GM06990 (cell line): ENCODE data around the gene GOSR1.
"Not testable (repeated sequence)": the region's sequence is repeated elsewhere in the genome, so short reads cannot be mapped to it uniquely, and the experiment has no call there.

ENCODE experiments used
- DNase-seq: peaks from one replicate; pipeline ENCODE4 v3.0.0-alpha.2; 2011; ENCODE audit not compliant: insufficient read length; ENCODE audit errors: extremely low read depth
- H3K27me3 ChIP-seq: replicated peaks from 2 replicates; pipeline ENCODE4 v1.6.0; 2011; ENCODE audit warnings: low read length; ENCODE audit not compliant: control insufficient read depth, insufficient read depth
- H3K36me3 ChIP-seq: 2 replicates; pipeline ENCODE4 v1.5.1; 2011; ENCODE audit warnings: low read length; ENCODE audit not compliant: control insufficient read depth, insufficient read depth
- H3K4me3 ChIP-seq: replicated peaks from 2 replicates; pipeline ENCODE4 v1.5.1; 2011; ENCODE audit warnings: low read depth, mild to moderate bottlenecking, control low read depth, low read length
- CTCF ChIP-seq: IDR thresholded peaks from 2 replicates; pipeline ENCODE4 v1.5.1; 2011; ENCODE audit warnings: low read length, control low read depth, mild to moderate bottlenecking, inconsistent platforms; ENCODE audit not compliant: insufficient read depth, poor library complexity, severe bottlenecking

GOSR1 gene

GRCh38 chr17:30443721-30444120 is 33.5 kb upstream of the GOSR1 start:
- Histone ChIP-seq H3K36me3 (no peaks in the 10 kb centered on the region), H3K4me3 (no peak overlapping the region), H3K27me3 (no peaks in the 10 kb centered on the region)
- DNase-seq: no peak
- TF ChIP-seq CTCF: no peak

DNA sequence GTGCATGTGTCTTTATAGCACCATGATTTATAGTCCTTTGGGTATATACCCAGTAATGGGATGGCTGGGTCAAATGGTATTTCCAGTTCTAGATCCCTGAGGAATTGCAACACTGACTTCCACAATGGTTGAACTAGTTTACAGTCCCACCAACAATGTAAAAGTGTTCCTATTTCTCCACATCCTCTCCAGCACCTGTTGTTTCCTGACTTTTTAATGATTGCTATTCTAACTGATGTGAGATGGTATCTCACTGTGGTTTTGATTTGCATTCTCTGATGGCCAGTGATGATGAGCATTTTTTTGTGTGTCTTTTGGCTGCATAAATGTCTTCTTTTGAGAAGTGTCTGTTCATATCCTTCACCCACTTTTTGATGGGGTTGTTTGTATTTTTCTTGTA is 30.6 kb upstream of the GOSR1 start:
- not testable (repeated sequence) for H3K27me3 ChIP-seq, H3K36me3 ChIP-seq, H3K4me3 ChIP-seq, DNase-seq

- no peak for DNase-seq
- Histone ChIP-seq H3K27me3 (no peaks in the 10 kb centered on the region), H3K36me3 (peaks cover 2% of the 10 kb centered on the region; the same call in 1 of the 2 replicates), H3K4me3 (no peak overlapping the region)
- TF ChIP-seq CTCF: no peak
Observed at GRCh38 chr17:30449480-30449879, 27.7 kb upstream of the GOSR1 start.

DNA sequence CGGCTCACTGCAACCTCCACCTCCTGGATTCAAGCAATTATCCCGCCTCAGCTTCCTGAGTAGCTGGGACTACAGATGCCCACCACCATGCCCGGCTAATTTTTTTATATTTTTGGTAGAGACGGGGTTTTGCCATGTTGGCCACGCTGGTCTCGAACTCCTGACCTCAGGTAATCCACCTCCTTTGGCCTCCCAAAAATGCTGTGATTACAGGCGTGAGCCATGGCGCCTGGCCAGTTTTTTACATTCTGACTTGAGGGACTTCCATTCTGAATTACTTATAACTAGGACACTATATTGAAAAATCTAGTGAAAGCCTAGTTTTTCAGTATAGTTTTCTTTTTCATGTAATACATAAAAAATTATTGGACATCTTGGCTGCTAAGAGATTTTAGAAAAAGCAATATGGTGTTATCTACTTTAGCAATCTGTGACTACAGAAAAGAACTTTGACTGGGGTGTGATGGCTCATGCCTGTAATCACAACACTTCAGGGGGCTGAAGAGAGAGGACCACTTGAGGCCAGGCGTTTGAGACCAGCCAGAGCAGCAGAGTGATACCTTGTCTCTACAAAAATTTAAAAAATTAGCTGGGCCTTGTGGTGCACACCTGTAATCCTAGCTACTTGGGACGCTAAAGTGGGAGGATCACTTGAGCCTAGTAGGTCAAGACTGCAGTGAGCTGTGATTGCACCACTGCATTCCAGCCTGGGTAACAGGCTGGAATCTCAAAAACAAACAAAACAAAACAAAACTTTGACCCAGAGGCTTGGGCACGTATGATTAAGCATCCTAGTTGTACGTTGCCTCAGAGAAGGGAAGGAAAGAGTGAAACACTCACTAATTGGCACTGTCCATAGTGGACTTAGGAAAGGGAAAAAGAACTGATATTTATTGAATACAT is 26.8 kb upstream of the GOSR1 start:
- no peak overlapping the region for H3K4me3 ChIP-seq
- no peak for TF ChIP-seq CTCF
- DNase-seq: no peak
- no peaks in the 10 kb centered on the region for H3K27me3 ChIP-seq
- H3K36me3 ChIP-seq: peaks cover 2% of the 10 kb centered on the region; the same call in 1 of the 2 replicates

GRCh38 chr17:30454635-30455034 is 22.6 kb upstream of the GOSR1 start:
- no peak for TF ChIP-seq CTCF
- Histone ChIP-seq H3K27me3 (no peaks in the 10 kb centered on the region), H3K36me3 (peaks cover 2% of the 10 kb centered on the region; the same call in 1 of the 2 replicates), H3K4me3 (no peak overlapping the region)
- DNase-seq: no peak

DNA sequence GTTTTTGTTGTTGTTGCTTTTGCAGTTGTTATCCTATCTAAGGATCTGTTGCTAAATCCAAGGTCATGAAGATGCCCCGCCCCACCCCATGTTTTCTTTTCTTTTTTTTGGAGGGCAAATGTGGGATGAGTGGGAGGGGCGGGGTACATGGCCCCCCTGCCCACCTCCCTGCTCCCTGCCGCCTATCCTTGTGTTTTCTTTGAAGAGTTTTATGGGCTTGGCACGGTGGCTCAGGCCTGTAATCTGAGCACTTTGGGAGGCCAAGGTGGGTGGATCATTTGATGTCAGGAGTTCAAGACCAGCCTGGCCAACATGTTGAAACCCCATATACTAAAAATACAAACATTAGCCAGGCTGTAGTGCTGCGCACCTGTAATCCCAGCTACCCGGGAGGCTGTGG is 18.8 kb upstream of the GOSR1 start:
- Histone ChIP-seq H3K4me3 (no peak overlapping the region), H3K27me3 (no peaks in the 10 kb centered on the region), H3K36me3 (peaks cover 2% of the 10 kb centered on the region)
- no peak for TF ChIP-seq CTCF
- no peak for DNase-seq

- H3K36me3 ChIP-seq, H3K27me3 ChIP-seq, DNase-seq, H3K4me3 ChIP-seq: not testable (repeated sequence)
Observed at GRCh38 chr17:30458797-30459413, 18.3 kb upstream of the GOSR1 start.
